Colonic mucosa (tissue), 4 donors: ENCODE measurements around the gene EVC. TPM values are rescaled to one million over a fixed set of nuclear protein-coding genes. Genes with fewer than 3 reads are reported as not detected.

Experiments used
- DNase-seq: peaks from one replicate; pipeline ENCODE4 v3.0.0-alpha.2; 2020
- H3K27ac ChIP-seq: fragments of 200-600 bp; one replicate; pipeline ENCODE4 v1.8.0; 2021
- H3K27me3 ChIP-seq: fragments of 200-600 bp; one replicate; pipeline ENCODE4 v1.8.0; 2021
- H3K36me3 ChIP-seq: fragments of 200-600 bp; one replicate; pipeline ENCODE4 v1.8.0; 2021
- H3K4me1 ChIP-seq: fragments of 200-600 bp; one replicate; pipeline ENCODE4 v1.8.0; 2021; ENCODE audit warnings: mild to moderate bottlenecking
- H3K4me3 ChIP-seq: fragments of 200-600 bp; one replicate; pipeline ENCODE4 v1.8.0; 2021
- H3K9ac ChIP-seq, 2 donors: one replicate each; pipeline ENCODE4 v1.7.0; 2013; ENCODE audit warnings: control low read depth in 2 of 2, low read depth in 2 of 2, low read length in 2 of 2
- H3K9me3 ChIP-seq: fragments of 200-600 bp; one replicate; pipeline ENCODE4 v1.8.0; 2021
- CTCF ChIP-seq: fragments of 200-600 bp; IDR thresholded peaks from one replicate; pipeline ENCODE4 v1.8.0; 2022; ENCODE audit warnings: antibody characterized with exemption, mild to moderate bottlenecking
- intact Hi-C: fragments of 100-400 bp; cut with DNase I; formaldehyde crosslinking; loops from one replicate; pipeline ENCODE4 v1.14.1; 2022
- total RNA-seq, 2 donors: library from RNA; stranded (reverse); fragmentation: NEBNext Ultra II Directional in 1 of 2; extraction: Animal tissue kit (Norgen Biotek cat#: 25700) in 1 of 2; gene quantifications; one replicate each; pipeline ENCODE4 v1.2.1, GENCODE V29; 2021
- donor health status: healthy.
- donor health status: DM: no; HTN: no; CAD: no.
- donor health status: DM: no; HTN: no; CAD: no.

EVC gene
- total RNA-seq, 2 donors from 2014 or later, result 1.1 to 4.1 TPM

GRCh38 chr4:5800496-5800895 is 89.5 kb downstream of the EVC start:
- Histone ChIP-seq H3K4me3 (no peak overlapping the region), H3K9ac (no peak overlapping the region), H3K4me1 (no peaks in the 10 kb centered on the region), H3K36me3 (no peaks in the 10 kb centered on the region), H3K9me3 (no peaks in the 10 kb centered on the region), H3K27ac (no peak overlapping the region), H3K27me3 (no peaks in the 10 kb centered on the region)
- TF ChIP-seq CTCF, result no peak
- intact Hi-C loops, result no loop called here
- no peak for DNase-seq

GRCh38 chr4:5801696-5802095 is 90.7 kb downstream of the EVC start:
- Histone ChIP-seq H3K4me1 (no peaks in the 10 kb centered on the region), H3K27me3 (no peaks in the 10 kb centered on the region), H3K4me3 (no peak overlapping the region), H3K27ac (no peak overlapping the region), H3K9me3 (no peaks in the 10 kb centered on the region), H3K36me3 (no peaks in the 10 kb centered on the region), H3K9ac (no peak overlapping the region)
- DNase-seq, result no peak
- no peak for TF ChIP-seq CTCF
- intact Hi-C loops, result no loop called here

- no peak overlapping the region for H3K4me3 ChIP-seq
- H3K27ac ChIP-seq, result no peak overlapping the region
- H3K27me3 ChIP-seq, result no peaks in the 10 kb centered on the region
- no peaks in the 10 kb centered on the region for H3K9me3 ChIP-seq
- DNase-seq, result no peak
- no peak for TF ChIP-seq CTCF
- no peak overlapping the region for H3K9ac ChIP-seq
- H3K36me3 ChIP-seq, result no peaks in the 10 kb centered on the region
- no peaks in the 10 kb centered on the region for H3K4me1 ChIP-seq
- intact Hi-C loops, result no loop called here
Observed at GRCh38 chr4:5802565-5802964, 91.6 kb downstream of the EVC start.

- no peak overlapping the region for H3K4me3 ChIP-seq
- no peaks in the 10 kb centered on the region for H3K36me3 ChIP-seq
- H3K27me3 ChIP-seq, result no peaks in the 10 kb centered on the region
- no peaks in the 10 kb centered on the region for H3K9me3 ChIP-seq
- no peak overlapping the region for H3K27ac ChIP-seq
- no peak overlapping the region for H3K9ac ChIP-seq
- DNase-seq, result no peak
- intact Hi-C loops, result no loop called here
- no peaks in the 10 kb centered on the region for H3K4me1 ChIP-seq
- TF ChIP-seq CTCF, result no peak
Observed at GRCh38 chr4:5804656-5805055, 93.7 kb downstream of the EVC start.

- DNase-seq, result no peak
- Histone ChIP-seq H3K4me3 (no peak overlapping the region), H3K36me3 (no peaks in the 10 kb centered on the region), H3K27ac (no peak overlapping the region), H3K4me1 (no peaks in the 10 kb centered on the region), H3K9me3 (no peaks in the 10 kb centered on the region), H3K9ac (no peak overlapping the region), H3K27me3 (no peaks in the 10 kb centered on the region)
- intact Hi-C loops, result no loop called here
- TF ChIP-seq CTCF, result no peak
Observed at GRCh38 chr4:5805270-5805669, 94.3 kb downstream of the EVC start.
